Uterus (tissue), 2 donors: Measurements from ENCODE around the gene STT3B.

ENCODE experiments used
- POLR2A ChIP-seq, 2 donors: fragments of 450-650 bp; IDR thresholded peaks; one replicate each; pipeline ENCODE4 v1.6.1; 2016; ENCODE audit warnings: antibody characterized with exemption in 2 of 2, mild to moderate bottlenecking in 1 of 2, moderate library complexity in 1 of 2
- TF ChIP-seq, protein P1 (sequence below), 4 experiments: fragments of 200-600 bp in 2 of 4; fragments of 450-650 bp in 2 of 4; sonication (generic) in 2 of 4; IDR thresholded peaks; one replicate each; pipeline ENCODE4 v1.5.1; 2016 to 2019; ENCODE audit warnings: antibody characterized with exemption in 4 of 4, mild to moderate bottlenecking in 2 of 4, moderate library complexity in 1 of 4

DNA sequence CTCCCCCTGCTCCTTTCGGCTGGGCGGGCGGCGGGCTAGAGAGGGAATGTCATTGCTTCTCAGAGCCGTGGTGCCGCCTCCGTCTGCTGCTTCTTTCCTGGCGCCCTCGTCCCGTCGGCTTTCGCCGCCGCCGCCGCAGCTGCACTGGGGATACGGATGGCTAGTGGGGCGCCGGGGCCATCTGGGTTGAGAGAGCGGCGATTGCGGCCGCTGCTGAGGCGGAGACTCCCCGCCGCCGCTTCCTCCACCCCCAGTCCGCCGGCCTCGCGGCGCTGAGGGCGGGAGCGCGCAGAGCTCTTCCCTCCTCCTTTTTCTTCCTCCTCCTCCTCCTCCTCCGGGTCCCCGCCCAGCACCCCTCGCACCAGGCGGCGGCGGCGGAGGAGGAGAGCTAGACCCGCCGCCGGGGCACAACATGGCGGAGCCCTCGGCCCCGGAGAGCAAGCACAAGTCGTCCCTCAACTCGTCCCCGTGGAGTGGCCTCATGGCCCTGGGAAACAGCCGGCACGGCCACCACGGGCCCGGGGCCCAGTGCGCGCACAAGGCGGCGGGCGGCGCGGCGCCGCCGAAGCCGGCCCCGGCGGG, at the start of gene STT3B:
- TF ChIP-seq, protein P1, sequence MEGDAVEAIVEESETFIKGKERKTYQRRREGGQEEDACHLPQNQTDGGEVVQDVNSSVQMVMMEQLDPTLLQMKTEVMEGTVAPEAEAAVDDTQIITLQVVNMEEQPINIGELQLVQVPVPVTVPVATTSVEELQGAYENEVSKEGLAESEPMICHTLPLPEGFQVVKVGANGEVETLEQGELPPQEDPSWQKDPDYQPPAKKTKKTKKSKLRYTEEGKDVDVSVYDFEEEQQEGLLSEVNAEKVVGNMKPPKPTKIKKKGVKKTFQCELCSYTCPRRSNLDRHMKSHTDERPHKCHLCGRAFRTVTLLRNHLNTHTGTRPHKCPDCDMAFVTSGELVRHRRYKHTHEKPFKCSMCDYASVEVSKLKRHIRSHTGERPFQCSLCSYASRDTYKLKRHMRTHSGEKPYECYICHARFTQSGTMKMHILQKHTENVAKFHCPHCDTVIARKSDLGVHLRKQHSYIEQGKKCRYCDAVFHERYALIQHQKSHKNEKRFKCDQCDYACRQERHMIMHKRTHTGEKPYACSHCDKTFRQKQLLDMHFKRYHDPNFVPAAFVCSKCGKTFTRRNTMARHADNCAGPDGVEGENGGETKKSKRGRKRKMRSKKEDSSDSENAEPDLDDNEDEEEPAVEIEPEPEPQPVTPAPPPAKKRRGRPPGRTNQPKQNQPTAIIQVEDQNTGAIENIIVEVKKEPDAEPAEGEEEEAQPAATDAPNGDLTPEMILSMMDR (IDR thresholded peaks at IDR 0.05) = no peak
- peak; percentile 86 to 90 for TF ChIP-seq POLR2A (IDR thresholded peaks at IDR 0.05)
